Measurements from ENCODE around the gene UQCRC2. TPM values are rescaled to one million over a fixed set of nuclear protein-coding genes. Genes with fewer than 3 reads are reported as not detected.

UQCRC2 gene
- polyA plus RNA-seq, 1 donor from 2014 or later, result 484 TPM

DNA sequence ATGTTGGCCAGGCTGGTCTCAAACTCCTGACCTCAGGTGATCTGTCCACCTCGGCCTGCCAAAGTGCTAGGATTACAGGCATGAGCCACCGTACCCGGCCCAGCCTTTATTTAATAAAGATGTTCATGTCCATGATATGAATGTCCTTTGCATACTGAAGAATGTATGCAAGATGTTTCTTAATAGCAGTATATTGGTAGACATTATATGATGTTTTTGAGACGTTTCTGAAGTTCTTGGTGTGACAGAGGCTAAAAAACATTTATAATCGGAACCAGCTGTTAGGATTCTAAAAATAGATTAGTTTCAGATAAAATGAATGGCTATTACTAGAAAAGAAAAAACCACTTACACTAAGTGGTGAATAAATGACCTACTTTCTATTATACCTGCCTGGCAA, 36.0 kb downstream of the UQCRC2 start:
- Histone ChIP-seq H2AFZ (ENCODE audit: low read depth, low read length) (no peak overlapping the region), H3K9ac (ENCODE audit: low read length) (no peak overlapping the region), H3K27ac (ENCODE audit: low read length) (no peak overlapping the region), H3K79me2 (replicated peaks; ENCODE audit: insufficient read depth, low read length) (no peaks in the 10 kb centered on the region), H3K4me2 (ENCODE audit: low read length) (no peak overlapping the region), H4K20me1 (ENCODE audit: insufficient read depth) (no peaks in the 10 kb centered on the region), H3K9me3 (ENCODE audit: low read length) (no peaks in the 10 kb centered on the region), H3K36me3 (ENCODE audit: insufficient read depth, low read length) (no peaks in the 10 kb centered on the region), H3K27me3 (ENCODE audit: insufficient read depth, low read depth, low read length) (no peaks in the 10 kb centered on the region), H3K9me2 (ENCODE audit: insufficient read depth, low read length) (no peaks in the 10 kb centered on the region), H3F3A (ENCODE audit: insufficient read depth, low read length, poor library complexity, severe bottlenecking) (no peaks in the 10 kb centered on the region), H3K4me3 (ENCODE audit: low read length) (no peak overlapping the region)
- TF ChIP-seq EZH2 (IDR thresholded peaks at IDR 0.05; ENCODE audit: borderline replicate concordance, insufficient read depth, low read length, poor library complexity, severe bottlenecking), result no peak
- no peak for TF ChIP-seq SMC3 (conservative IDR thresholded peaks at IDR 0.05; ENCODE audit: poor library complexity)
- no peak for TF ChIP-seq MXI1 (conservative IDR thresholded peaks at IDR 0.05; ENCODE audit: poor library complexity, severe bottlenecking)
- TF ChIP-seq TAF1 (IDR thresholded peaks at IDR 0.05; ENCODE audit: low read depth), result no peak
- TF ChIP-seq, protein P1, sequence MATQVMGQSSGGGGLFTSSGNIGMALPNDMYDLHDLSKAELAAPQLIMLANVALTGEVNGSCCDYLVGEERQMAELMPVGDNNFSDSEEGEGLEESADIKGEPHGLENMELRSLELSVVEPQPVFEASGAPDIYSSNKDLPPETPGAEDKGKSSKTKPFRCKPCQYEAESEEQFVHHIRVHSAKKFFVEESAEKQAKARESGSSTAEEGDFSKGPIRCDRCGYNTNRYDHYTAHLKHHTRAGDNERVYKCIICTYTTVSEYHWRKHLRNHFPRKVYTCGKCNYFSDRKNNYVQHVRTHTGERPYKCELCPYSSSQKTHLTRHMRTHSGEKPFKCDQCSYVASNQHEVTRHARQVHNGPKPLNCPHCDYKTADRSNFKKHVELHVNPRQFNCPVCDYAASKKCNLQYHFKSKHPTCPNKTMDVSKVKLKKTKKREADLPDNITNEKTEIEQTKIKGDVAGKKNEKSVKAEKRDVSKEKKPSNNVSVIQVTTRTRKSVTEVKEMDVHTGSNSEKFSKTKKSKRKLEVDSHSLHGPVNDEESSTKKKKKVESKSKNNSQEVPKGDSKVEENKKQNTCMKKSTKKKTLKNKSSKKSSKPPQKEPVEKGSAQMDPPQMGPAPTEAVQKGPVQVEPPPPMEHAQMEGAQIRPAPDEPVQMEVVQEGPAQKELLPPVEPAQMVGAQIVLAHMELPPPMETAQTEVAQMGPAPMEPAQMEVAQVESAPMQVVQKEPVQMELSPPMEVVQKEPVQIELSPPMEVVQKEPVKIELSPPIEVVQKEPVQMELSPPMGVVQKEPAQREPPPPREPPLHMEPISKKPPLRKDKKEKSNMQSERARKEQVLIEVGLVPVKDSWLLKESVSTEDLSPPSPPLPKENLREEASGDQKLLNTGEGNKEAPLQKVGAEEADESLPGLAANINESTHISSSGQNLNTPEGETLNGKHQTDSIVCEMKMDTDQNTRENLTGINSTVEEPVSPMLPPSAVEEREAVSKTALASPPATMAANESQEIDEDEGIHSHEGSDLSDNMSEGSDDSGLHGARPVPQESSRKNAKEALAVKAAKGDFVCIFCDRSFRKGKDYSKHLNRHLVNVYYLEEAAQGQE (IDR thresholded peaks at IDR 0.05; ENCODE audit: borderline replicate concordance), result no peak
- no peak for TF ChIP-seq EP300 (conservative IDR thresholded peaks at IDR 0.05; ENCODE audit: poor library complexity, severe bottlenecking)
- TF ChIP-seq RAD21 (conservative IDR thresholded peaks at IDR 0.05), result no peak
- TF ChIP-seq, protein P2, sequence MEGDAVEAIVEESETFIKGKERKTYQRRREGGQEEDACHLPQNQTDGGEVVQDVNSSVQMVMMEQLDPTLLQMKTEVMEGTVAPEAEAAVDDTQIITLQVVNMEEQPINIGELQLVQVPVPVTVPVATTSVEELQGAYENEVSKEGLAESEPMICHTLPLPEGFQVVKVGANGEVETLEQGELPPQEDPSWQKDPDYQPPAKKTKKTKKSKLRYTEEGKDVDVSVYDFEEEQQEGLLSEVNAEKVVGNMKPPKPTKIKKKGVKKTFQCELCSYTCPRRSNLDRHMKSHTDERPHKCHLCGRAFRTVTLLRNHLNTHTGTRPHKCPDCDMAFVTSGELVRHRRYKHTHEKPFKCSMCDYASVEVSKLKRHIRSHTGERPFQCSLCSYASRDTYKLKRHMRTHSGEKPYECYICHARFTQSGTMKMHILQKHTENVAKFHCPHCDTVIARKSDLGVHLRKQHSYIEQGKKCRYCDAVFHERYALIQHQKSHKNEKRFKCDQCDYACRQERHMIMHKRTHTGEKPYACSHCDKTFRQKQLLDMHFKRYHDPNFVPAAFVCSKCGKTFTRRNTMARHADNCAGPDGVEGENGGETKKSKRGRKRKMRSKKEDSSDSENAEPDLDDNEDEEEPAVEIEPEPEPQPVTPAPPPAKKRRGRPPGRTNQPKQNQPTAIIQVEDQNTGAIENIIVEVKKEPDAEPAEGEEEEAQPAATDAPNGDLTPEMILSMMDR (IDR thresholded peaks at IDR 0.05; ENCODE audit: poor library complexity, severe bottlenecking), result no peak
- TF ChIP-seq POLR2AphosphoS5 (IDR thresholded peaks at IDR 0.05), result no peak

DNA sequence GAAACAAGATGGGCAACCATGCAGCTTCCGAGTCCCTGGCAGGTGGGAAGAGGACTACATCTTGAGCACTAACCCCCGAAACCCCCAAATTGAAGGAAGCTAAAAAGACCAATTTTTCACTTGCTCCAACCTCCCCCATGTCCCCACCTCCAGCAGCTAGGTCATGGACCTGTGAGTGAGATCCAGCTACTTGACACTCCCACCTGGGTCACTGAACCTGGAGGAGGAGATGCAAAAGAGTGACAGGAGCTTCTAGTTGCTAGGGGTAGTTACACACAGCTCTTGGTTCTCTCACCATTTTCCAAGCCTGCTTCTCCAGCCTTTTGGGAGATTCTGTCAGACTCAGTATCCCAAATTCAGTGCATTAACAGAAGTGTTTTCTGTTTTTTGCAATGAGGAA, 36.6 kb downstream of the UQCRC2 start:
- no peaks in the 10 kb centered on the region for H3K27me3 ChIP-seq (ENCODE audit: insufficient read depth, low read depth, low read length)
- H3K9me2 ChIP-seq (ENCODE audit: insufficient read depth, low read length), result no peaks in the 10 kb centered on the region
- no peak overlapping the region for H3K4me3 ChIP-seq (ENCODE audit: low read length)
- H4K20me1 ChIP-seq (ENCODE audit: insufficient read depth), result no peaks in the 10 kb centered on the region
- H3K36me3 ChIP-seq (ENCODE audit: insufficient read depth, low read length), result no peaks in the 10 kb centered on the region
- H3K9me3 ChIP-seq (ENCODE audit: low read length), result no peaks in the 10 kb centered on the region
- H3K9ac ChIP-seq (ENCODE audit: low read length), result no peak overlapping the region
- no peak overlapping the region for H2AFZ ChIP-seq (ENCODE audit: low read depth, low read length)
- TF ChIP-seq SMC3 (conservative IDR thresholded peaks at IDR 0.05; ENCODE audit: poor library complexity), result no peak
- TF ChIP-seq, protein P1 (IDR thresholded peaks at IDR 0.05; ENCODE audit: borderline replicate concordance), result no peak
- TF ChIP-seq, protein P2 (IDR thresholded peaks at IDR 0.05; ENCODE audit: poor library complexity, severe bottlenecking), result no peak
- TF ChIP-seq MXI1 (conservative IDR thresholded peaks at IDR 0.05; ENCODE audit: poor library complexity, severe bottlenecking), result no peak
- no peak overlapping the region for H3K27ac ChIP-seq (ENCODE audit: low read length)
- H3F3A ChIP-seq (ENCODE audit: insufficient read depth, low read length, poor library complexity, severe bottlenecking), result no peaks in the 10 kb centered on the region
- H3K4me2 ChIP-seq (ENCODE audit: low read length), result no peak overlapping the region
- no peaks in the 10 kb centered on the region for H3K79me2 ChIP-seq (replicated peaks; ENCODE audit: insufficient read depth, low read length)

Data from neural cell (in vitro differentiated cells).